NK-92 treated with Interleukin-12 subunit alpha and Interleukin-12 subunit beta, amount 100 ng/mL, for 24 hours (cell line): ENCODE results near the gene CERK.

Experiments used
- DNase-seq: peaks from one replicate; lab custom pipeline; 2025; lab: John Stamatoyannopoulos, UW

CERK gene

GRCh38 chr22:46764779-46765485, 26.9 kb upstream of the CERK start:
- DNase-seq: no peak

- no peak for DNase-seq
These were observed 26.2 kb upstream of the CERK start for GRCh38 chr22:46764140-46764680.

GRCh38 chr22:46763051-46763705, 25.1 kb upstream of the CERK start:
- DNase-seq: peak; percentile 10

GRCh38 chr22:46762238-46763050, 24.4 kb upstream of the CERK start, which contains the start of gene TBC1D22A:
TSS of gene TBC1D22A (plus strand) at chr22:46762650. CDS start at chr22:46762787, 137 bp downstream.
- peak; percentile 79 for DNase-seq

- no peak for DNase-seq
These were observed 23.6 kb upstream of the CERK start for GRCh38 chr22:46761539-46762237.

- no peak for DNase-seq
These were observed 23.0 kb upstream of the CERK start for GRCh38 chr22:46761017-46761416.

- no peak for DNase-seq
These were observed 20.8 kb upstream of the CERK start for GRCh38 chr22:46758867-46759290.

GRCh38 chr22:46758121-46758520, 20.1 kb upstream of the CERK start:
- no peak for DNase-seq

GRCh38 chr22:46757104-46757503, 19.1 kb upstream of the CERK start:
- no peak for DNase-seq

- DNase-seq: no peak
These were observed 18.0 kb upstream of the CERK start for GRCh38 chr22:46756097-46756496.

- DNase-seq: no peak
These were observed 17.5 kb upstream of the CERK start for GRCh38 chr22:46755525-46755924.

- no peak for DNase-seq
These were observed 16.8 kb upstream of the CERK start for GRCh38 chr22:46754826-46755225.

GRCh38 chr22:46754110-46754799, 16.2 kb upstream of the CERK start:
- DNase-seq: no peak

- no peak for DNase-seq
These were observed 15.7 kb upstream of the CERK start for GRCh38 chr22:46753761-46754109.

GRCh38 chr22:46753360-46753759, 15.3 kb upstream of the CERK start:
- DNase-seq: no peak

GRCh38 chr22:46752988-46753310, 14.9 kb upstream of the CERK start:
- DNase-seq: no peak

GRCh38 chr22:46752286-46752987, 14.4 kb upstream of the CERK start:
- no peak for DNase-seq

- DNase-seq: no peak
These were observed 12.9 kb upstream of the CERK start for GRCh38 chr22:46750863-46751443.

GRCh38 chr22:46750530-46750800, 12.4 kb upstream of the CERK start:
- DNase-seq: no peak

GRCh38 chr22:46749682-46750529, 11.9 kb upstream of the CERK start:
- DNase-seq: no peak
